Mucosa of descending colon (tissue), 3 donors: ENCODE data around the gene MAGEF1. TPM values are rescaled to one million over a fixed set of nuclear protein-coding genes. Genes with fewer than 3 reads are reported as not detected.

ENCODE experiments used
- ATAC-seq: fragments of 200-7000 bp; cut with Tn5 transposase; one replicate; pipeline ENCODE4 v1.9.1; 2020; ENCODE audit warnings: mild to moderate bottlenecking, moderate library complexity
- DNase-seq, 3 donors: peaks; one replicate each; pipeline ENCODE4 v3.0.0-alpha.2; 2020
- H3K36me3 ChIP-seq: fragments of 200-600 bp; one replicate; pipeline ENCODE4 v1.8.0; 2021; ENCODE audit warnings: low read depth, mild to moderate bottlenecking
- H3K4me1 ChIP-seq: fragments of 200-600 bp; one replicate; pipeline ENCODE4 v1.8.0; 2021; ENCODE audit warnings: low read depth, mild to moderate bottlenecking
- H3K4me3 ChIP-seq: fragments of 200-600 bp; one replicate; pipeline ENCODE4 v1.8.0; 2021; ENCODE audit warnings: mild to moderate bottlenecking
- H3K9me3 ChIP-seq: fragments of 200-600 bp; one replicate; pipeline ENCODE4 v1.8.0; 2021; ENCODE audit warnings: mild to moderate bottlenecking
- CTCF ChIP-seq: fragments of 200-600 bp; IDR thresholded peaks from one replicate; pipeline ENCODE4 v1.8.0; 2022; ENCODE audit warnings: antibody characterized with exemption, mild to moderate bottlenecking
- intact Hi-C, 2 donors: fragments of 100-400 bp; cut with DNase I in 1 of 2; cut with micrococcal nuclease in 1 of 2; formaldehyde crosslinking; loops; one replicate each; pipeline versions ENCODE4 v1.11.0 to v1.11.1; 2022; cut with DNase I, micrococcal nuclease
- total RNA-seq, 3 donors: library from RNA; stranded (reverse); fragmentation: NEBNext Ultra II Directional in 2 of 3; extraction: Animal tissue kit (Norgen Biotek cat#: 25700) in 2 of 3; gene quantifications; one replicate each; pipeline versions ENCODE4 v1.2.1 to v1.2.4, GENCODE V29; 2021 to 2023
- donor health status: DM: no; HTN: no; CAD: no; lungs with moderate emphysema.
- donor health status: DM: no; HTN: no; CAD: no.
- donor health status: DM: no; HTN: yes; CAD: no.

The MAGEF1 gene
- total RNA-seq, 3 donors from 2014 or later = 17.3 to 30.2 (median 24.4) TPM

- TF ChIP-seq CTCF = no peak
- no peak for DNase-seq
- Histone ChIP-seq H3K36me3 (no peaks in the 10 kb centered on the region), H3K4me3 (no peak overlapping the region), H3K9me3 (no peaks in the 10 kb centered on the region), H3K4me1 (peaks cover 4% of the 10 kb centered on the region)
- ATAC-seq = no peak
- intact Hi-C loops = no loop called here
Measured at GRCh38 chr3:184693011-184693975, 18.6 kb downstream of the MAGEF1 start.

GRCh38 chr3:184691397-184692231 is 20.2 kb downstream of the MAGEF1 start:
- intact Hi-C loops = no loop called here
- Histone ChIP-seq H3K9me3 (no peaks in the 10 kb centered on the region), H3K4me1 (peaks cover 14% of the 10 kb centered on the region), H3K36me3 (no peaks in the 10 kb centered on the region), H3K4me3 (no peak overlapping the region)
- no peak for TF ChIP-seq CTCF
- ATAC-seq (peak; percentile 40), DNase-seq (peak in 1 of 3 donors; percentile 37)

GRCh38 chr3:184690192-184690883 is 21.5 kb downstream of the MAGEF1 start:
- ATAC-seq (no peak), DNase-seq (no peak)
- Histone ChIP-seq H3K4me1 (peaks cover 14% of the 10 kb centered on the region), H3K9me3 (no peaks in the 10 kb centered on the region), H3K36me3 (no peaks in the 10 kb centered on the region), H3K4me3 (no peak overlapping the region)
- no peak for TF ChIP-seq CTCF
- intact Hi-C loops = no loop called here

- TF ChIP-seq CTCF = no peak
- no peak for ATAC-seq
- Histone ChIP-seq H3K4me1 (peaks cover 14% of the 10 kb centered on the region), H3K4me3 (no peak overlapping the region), H3K9me3 (no peaks in the 10 kb centered on the region), H3K36me3 (no peaks in the 10 kb centered on the region)
- DNase-seq = no peak
- intact Hi-C loops = no loop called here
Measured at GRCh38 chr3:184688882-184689271, 23.0 kb downstream of the MAGEF1 start.

- TF ChIP-seq CTCF = no peak
- ATAC-seq = peak; percentile 15
- Histone ChIP-seq H3K4me3 (no peak overlapping the region), H3K4me1 (peaks cover 14% of the 10 kb centered on the region), H3K9me3 (no peaks in the 10 kb centered on the region), H3K36me3 (no peaks in the 10 kb centered on the region)
- intact Hi-C loops = no loop called here
- DNase-seq = no peak
Measured at GRCh38 chr3:184688251-184688881, 23.5 kb downstream of the MAGEF1 start.
